Endothelial cell of umbilical vein (primary cell): ENCODE measurements around the gene SGCD.

Source experiments
- EZH2 ChIP-seq: IDR thresholded peaks from 2 replicates; pipeline ENCODE4 v1.6.1; 2012; ENCODE audit warnings: borderline replicate concordance, low read depth, mild to moderate bottlenecking, moderate library complexity, low read length, inconsistent platforms; ENCODE audit not compliant: severe bottlenecking
- FOS ChIP-seq: IDR thresholded peaks from 2 replicates; pipeline ENCODE4 v1.6.1; 2011; ENCODE audit warnings: mild to moderate bottlenecking, low read length, moderate library complexity, borderline replicate concordance; ENCODE audit not compliant: insufficient read depth
- GATA2 ChIP-seq: IDR thresholded peaks from 2 replicates; pipeline ENCODE4 v1.7.0; 2011; ENCODE audit warnings: low read depth, mild to moderate bottlenecking, moderate library complexity, mixed read lengths, low read length; ENCODE audit not compliant: insufficient read length, insufficient read depth
- JUN ChIP-seq: IDR thresholded peaks from 2 replicates; pipeline ENCODE4 v1.6.1; 2011; ENCODE audit warnings: borderline replicate concordance, low read depth; ENCODE audit not compliant: insufficient read length, insufficient read depth
- MYC ChIP-seq: IDR thresholded peaks from one replicate; pipeline ENCODE4 v1.6.1; 2011; ENCODE audit warnings: mild to moderate bottlenecking, low read depth, low read length
- POLR2A ChIP-seq: IDR thresholded peaks from 2 replicates; pipeline ENCODE4 v1.6.1; 2012; ENCODE audit warnings: low read depth, mild to moderate bottlenecking, control low read depth, low read length
- POLR2AphosphoS5 ChIP-seq: IDR thresholded peaks from 2 replicates; pipeline ENCODE4 v1.6.1; 2012; ENCODE audit warnings: low read depth, mild to moderate bottlenecking, control low read depth, low read length, moderate library complexity; ENCODE audit not compliant: insufficient read depth
- TF ChIP-seq, protein P1 (sequence below), 2 donors: IDR thresholded peaks; 1 replicate in 1 of 2; 2 replicates in 1 of 2; pipeline ENCODE4 v1.5.1; 2011; ENCODE audit warnings: low read length in 2 of 2, mild to moderate bottlenecking in 2 of 2, moderate library complexity in 2 of 2, control low read depth in 1 of 2, inconsistent platforms in 1 of 2, low read depth in 1 of 2; ENCODE audit not compliant: insufficient read depth in 1 of 2; ENCODE audit errors: extremely low read depth in 1 of 2
- TF ChIP-seq, protein P2 (sequence below): IDR thresholded peaks from 2 replicates; pipeline ENCODE4 v1.6.1; 2011; ENCODE audit not compliant: insufficient read depth, insufficient read length

DNA sequence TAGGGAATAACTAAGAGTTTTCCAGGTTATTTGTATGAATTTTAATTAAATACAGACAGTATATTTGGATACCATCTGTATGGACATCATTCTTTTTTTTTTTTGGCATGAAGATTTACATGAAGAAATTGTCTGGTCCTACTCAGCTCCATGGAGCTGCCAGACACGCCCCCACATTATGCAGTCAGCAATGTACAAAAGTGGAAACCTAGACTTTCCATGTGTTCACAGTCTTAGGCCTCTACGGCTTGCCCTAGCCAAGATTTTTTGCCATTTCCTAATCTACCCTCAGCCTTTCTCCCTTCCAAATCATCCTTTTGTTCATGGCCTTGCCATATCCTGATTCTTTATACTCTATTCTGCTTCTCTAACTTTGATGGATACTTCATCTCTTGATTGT lies 207.1 kb downstream of the SGCD start:
- TF ChIP-seq, protein P1, sequence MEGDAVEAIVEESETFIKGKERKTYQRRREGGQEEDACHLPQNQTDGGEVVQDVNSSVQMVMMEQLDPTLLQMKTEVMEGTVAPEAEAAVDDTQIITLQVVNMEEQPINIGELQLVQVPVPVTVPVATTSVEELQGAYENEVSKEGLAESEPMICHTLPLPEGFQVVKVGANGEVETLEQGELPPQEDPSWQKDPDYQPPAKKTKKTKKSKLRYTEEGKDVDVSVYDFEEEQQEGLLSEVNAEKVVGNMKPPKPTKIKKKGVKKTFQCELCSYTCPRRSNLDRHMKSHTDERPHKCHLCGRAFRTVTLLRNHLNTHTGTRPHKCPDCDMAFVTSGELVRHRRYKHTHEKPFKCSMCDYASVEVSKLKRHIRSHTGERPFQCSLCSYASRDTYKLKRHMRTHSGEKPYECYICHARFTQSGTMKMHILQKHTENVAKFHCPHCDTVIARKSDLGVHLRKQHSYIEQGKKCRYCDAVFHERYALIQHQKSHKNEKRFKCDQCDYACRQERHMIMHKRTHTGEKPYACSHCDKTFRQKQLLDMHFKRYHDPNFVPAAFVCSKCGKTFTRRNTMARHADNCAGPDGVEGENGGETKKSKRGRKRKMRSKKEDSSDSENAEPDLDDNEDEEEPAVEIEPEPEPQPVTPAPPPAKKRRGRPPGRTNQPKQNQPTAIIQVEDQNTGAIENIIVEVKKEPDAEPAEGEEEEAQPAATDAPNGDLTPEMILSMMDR (IDR thresholded peaks at IDR 0.05; ENCODE audit: extremely low read depth in 1 of 2, insufficient read depth in 1 of 2, low read depth in 1 of 2, low read length in 2 of 2): no peak
- TF ChIP-seq POLR2AphosphoS5 (no peak), POLR2A (no peak), MYC (no peak), FOS (no peak), EZH2 (no peak), JUN (no peak), GATA2 (no peak)
- TF ChIP-seq, protein P2, sequence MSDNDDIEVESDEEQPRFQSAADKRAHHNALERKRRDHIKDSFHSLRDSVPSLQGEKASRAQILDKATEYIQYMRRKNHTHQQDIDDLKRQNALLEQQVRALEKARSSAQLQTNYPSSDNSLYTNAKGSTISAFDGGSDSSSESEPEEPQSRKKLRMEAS: no peak
